ENCODE data around the gene IL10RB.
"Not testable (repeated sequence)": the region's sequence is repeated elsewhere in the genome, so short reads cannot be mapped to it uniquely, and the experiment has no call there.

Gene IL10RB

DNA sequence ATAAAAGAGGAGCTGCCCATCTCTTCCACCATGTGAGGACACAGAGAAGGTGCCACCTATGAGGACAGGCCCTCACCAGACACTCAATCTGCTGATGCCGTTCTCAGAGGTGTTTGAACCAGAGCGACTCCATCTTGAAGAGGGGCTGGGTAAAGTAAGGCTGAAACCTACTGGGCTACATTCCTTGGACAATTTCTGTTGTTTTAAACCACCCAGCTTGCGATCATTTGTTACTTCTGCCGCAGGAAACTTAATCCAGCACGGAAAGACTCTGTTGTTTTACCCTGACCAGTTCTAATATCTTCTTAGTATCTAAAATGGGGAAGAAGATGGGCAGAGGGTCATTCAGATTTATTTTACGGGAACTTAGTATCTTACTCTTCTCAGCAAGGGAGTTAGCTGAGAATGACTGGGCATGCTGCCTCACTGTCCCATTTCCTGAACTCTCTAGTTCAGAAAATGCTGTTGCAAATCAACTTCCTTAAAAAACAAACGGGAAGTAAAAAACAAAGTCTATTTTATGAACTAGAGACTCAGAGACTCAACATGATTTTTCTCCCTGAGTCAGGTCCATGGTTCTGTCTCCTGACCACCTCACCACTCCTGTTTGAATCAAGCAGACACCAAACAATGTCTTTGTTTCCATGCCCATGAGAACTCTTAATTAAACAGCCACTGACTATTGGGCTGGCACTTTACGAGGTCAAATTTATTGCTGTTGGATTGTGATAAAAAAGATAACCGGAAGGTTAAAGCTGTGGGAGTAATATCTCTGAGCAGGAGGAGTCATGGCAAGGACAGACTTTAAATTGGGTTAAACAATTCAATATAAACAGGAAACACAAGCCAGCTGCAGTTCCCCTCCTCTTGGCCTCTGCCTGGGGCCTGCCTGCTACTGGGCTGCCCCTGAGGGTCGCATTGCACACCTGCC, 34.8 kb downstream of the IL10RB start:
- DNase-seq (ENCODE audit: low read depth in 1 of 2, low spot score in 1 of 2) = no peak

DNA sequence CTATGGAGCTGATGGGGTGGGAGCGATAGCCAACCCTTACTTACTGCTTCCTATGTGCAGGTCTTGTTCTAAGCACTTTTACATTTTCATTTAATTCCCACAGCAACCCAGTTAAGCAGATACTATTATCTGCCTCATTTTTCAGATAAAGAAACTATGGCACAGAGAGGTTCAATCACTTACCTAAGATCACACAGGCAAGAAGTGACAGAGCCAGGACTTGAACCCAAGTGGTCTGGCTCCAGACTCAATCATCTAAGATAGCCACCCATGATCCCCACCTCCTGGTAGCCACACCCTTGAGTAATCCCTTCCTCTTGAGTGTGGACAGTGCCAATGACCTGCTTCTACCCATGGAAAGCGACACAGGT, 35.5 kb downstream of the IL10RB start:
- no peak for DNase-seq (ENCODE audit: low read depth in 1 of 2, low spot score in 1 of 2)

DNA sequence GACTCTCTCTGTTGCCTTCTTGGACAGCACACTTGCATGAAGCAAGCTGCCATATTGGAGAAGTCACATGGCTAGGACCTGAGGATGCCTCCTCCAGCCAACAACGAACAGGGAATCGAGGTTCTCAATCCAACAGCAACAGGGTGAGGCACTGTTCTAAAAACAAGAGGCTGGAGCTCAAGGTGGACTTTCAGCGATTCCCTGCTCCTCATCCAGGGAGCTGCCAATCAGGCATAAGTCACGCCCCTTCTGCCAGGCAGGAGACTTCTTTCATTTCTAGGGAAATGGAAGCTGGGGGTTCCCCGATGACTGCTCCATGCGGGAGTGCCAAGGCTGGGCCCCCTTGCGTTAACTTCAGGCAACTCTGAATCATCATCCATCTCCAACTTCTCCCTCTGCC, 35.9 kb downstream of the IL10RB start:
- DNase-seq (ENCODE audit: low read depth in 1 of 2, low spot score in 1 of 2) = no peak

DNA sequence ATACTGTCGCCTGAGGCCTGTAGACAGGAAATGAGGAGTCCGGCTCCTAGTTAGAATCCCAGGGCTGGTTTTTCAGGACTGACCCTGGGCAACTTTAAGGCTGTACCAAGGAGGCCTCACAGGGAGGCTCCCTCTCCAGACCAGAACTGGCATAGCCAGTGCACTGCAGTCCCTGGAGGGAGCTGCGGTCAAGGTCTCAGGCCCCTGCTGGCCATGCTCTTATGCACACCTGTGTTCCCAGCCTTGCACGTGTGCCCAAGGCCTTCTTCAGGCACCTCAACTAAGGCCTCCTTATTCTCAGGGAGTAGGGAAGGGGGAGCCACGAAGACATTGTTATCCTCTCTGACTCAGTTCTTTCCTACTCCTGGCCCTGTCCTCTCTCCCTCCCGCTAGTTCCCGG, 36.6 kb downstream of the IL10RB start:
- DNase-seq (ENCODE audit: low read depth in 1 of 2, low spot score in 1 of 2) = no peak

DNA sequence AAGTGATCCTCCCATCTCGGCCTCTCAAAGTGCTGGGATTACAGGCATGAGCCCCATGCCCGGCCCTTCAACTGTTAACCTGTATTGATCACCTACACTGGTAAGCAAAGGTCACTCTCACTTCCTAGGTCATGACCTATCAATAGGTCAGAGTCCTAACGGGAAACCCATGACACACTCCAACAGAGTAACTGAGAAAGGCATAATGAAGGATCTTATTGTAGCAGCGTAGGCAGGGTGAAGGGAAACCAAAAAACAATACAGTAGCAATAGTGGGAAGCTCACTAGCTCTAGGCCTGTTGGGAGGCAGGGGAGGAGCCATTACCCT, 39.1 kb downstream of the IL10RB start:
- DNase-seq (ENCODE audit: low read depth in 1 of 2, low spot score in 1 of 2) = no peak

DNA sequence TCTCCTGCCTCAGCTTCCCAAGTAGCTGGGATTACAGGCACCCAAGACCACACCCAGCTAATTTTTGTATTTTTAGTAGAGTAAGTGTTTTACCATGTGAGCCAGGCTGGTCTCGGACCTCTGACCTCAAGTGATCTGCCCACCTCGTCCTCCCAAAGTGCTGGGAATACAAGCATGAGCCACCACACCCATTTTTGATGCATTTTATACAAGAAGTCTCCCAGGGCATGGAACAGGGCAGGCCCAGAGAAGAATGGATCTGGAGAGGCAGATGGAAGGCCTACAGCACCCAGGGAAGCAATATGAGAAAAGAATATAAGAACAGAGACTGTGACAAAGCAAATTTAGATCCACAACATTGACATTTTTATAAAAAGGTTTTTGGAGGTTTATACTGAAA, 39.8 kb downstream of the IL10RB start:
- DNase-seq (ENCODE audit: low read depth in 1 of 2, low spot score in 1 of 2) = no peak

DNA sequence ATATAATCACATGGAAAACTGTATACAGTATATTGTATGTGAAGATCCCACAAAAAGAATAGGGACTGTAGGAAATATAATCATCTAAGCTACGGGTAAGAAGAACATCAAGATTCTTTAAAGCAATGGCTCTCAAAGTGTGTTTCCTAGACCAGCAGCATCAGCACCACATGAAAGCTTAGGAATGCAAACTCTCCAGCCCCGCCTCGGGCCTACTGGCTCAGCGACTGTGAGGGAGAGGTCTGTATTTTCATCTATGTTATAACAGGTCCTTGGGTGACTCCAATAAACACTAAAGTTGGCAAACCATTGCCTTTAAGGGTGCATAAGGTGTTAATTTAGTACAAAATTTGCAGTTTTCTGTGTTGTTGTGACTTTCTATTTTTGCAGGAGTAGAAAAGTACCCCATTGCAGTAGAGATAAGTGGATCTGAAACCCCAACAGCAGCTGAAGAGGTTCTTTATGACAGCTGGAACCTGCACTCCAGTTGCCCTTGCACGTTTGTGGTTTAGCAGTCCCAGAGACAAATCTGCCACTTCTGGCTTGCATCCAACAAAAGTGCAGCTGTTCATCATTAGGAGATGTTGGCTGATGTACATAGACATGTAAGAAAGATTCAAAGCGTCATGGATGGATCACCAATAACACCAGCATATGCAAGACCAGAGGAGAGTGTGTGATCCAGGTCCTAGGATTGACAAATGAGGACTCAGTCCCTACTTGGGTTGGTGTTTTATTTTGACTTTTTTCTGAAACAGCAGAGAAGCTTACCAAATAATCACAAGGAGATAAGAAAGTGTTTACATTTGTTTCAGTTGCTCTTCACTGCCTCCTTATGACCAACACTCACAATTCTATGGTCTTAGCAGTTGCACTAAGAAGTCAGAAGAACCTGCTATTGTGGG, 42.7 kb downstream of the IL10RB start:
- DNase-seq (ENCODE audit: low read depth in 1 of 2, low spot score in 1 of 2) = no peak

DNA sequence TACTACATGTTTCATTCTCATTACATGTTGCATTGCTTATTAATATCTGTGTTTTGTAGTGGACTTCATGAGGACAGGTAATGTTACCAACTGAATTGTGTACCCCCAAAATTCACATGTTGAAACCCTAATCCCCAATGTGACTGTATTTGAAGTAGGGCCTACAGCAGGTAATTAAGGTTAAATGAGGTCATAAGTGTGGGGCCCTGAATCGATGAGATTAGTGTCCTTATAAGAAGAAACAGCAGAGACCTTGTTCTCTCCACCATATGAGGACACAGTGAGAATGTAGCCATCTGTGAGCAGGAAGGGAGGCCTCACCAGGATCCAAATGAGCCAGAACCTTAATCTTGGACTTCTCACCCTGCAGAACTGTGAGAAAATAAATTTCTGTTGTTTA, 43.6 kb downstream of the IL10RB start:
- no peak for DNase-seq (ENCODE audit: low read depth in 1 of 2, low spot score in 1 of 2)

DNA sequence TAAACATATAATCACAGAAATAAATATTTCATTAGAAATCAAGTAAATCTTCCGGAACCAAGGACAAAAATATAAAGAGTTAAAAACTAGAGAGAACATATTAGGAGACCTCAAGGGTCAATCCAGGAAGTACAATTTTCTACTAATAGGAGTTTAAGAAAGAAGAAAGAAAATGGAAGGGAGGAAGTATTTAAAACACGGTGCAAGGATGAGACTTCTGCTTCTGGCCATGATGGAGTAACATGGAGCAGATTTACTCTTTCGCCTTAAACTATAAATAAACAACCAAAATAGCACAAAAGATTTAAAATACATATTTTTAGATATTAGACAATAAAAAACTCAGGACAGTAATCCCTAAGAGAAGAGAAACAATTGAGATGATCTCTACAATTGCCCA, 46.0 kb downstream of the IL10RB start:
- no peak for DNase-seq (ENCODE audit: low read depth in 1 of 2, low spot score in 1 of 2)

DNA sequence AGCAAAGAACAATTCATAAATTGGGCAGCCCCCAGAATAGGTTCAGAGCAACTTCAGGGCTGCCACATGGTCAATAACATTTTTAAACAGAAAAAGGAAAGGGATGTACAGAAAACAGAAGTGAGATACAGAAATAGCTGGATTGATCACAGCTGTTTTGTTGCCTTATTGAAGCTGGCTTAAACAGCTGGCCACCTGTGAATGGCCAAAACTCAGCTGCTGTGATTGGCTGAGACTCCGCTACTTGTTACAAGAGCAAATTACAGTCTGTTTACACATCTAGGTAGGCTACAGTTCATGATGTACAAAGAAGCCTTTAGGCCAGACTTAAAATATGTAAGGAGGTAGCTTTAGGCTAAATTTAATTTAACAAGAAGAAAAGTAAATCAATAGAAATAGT, 47.0 kb downstream of the IL10RB start:
- no peak for DNase-seq (ENCODE audit: low read depth in 1 of 2, low spot score in 1 of 2)

DNA sequence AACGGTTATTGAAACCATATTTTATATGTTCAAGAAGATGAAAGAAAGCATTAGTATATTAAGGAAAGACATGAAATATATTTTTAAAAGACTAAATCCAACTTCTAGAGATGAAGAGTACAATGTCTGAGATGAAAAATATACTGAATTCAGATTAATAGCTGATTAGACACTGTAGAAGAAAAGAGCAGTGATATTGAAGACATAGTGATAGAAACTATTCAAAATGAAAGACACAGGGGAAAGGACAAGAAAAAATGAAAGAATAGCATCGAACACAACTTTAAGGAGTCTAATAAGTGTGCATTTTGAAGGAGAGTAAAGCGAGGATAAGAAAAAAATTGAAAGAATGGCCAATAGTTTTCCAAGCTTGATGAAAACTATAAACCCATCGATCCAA, 47.4 kb downstream of the IL10RB start:
- DNase-seq (ENCODE audit: low read depth in 1 of 2, low spot score in 1 of 2) = no peak

DNA sequence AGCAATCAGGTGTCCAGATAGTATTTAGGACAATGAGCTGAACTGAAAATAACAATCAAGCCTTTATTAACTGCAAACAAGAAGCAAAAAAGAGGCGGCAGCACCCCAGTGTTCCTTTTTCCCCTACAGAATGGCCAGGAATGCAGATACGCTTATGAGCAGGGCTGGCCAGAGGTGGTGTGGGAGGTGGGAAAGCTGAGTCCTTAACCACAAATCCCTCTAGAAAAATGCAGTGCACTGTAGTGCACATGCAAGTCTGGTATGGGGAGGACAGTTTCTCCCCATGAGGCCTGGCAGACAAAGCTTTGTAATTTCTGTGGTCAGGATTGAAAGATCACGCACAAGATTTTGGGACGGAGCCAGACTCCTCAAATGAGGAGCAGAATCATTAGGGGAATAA, 47.9 kb downstream of the IL10RB start:
- no peak for DNase-seq (ENCODE audit: low read depth in 1 of 2, low spot score in 1 of 2)

DNA sequence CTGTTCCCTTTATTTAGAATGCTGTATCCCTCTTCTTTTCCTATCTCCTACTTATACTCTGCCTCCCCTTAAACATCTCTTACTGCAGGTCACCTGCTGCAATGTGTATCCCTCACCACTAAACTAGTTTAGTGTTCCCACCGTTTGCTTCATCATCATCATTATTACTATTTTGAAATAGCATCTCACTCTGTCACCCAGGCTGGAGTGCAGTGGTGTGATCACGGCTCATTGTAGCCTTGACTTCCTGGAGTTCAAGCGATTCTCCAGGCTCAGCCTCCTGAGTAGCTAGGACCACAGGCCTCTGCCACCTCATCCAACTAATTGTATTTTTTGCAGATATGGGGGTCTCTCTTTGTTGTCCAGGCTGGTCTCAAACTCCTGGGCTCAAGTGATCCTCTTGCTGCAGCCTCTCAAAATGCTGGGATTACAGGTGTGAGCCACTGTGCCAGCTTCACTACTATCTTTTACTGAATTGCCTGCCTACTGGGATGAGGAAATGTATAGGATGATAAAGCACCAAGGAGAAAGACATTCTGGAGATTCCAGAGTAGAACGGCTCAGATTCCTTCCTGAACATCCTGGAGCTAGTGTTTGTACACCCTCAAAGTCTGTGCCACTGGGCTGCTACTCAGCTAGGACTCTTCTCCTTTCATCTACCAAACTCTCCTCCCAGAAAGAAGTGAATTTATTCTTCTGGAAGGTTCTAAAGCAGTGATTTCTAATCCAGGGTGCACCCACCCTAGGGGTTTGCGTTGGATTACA, 50.0 kb downstream of the IL10RB start:
- no peak for DNase-seq (ENCODE audit: low read depth in 1 of 2, low spot score in 1 of 2)

DNA sequence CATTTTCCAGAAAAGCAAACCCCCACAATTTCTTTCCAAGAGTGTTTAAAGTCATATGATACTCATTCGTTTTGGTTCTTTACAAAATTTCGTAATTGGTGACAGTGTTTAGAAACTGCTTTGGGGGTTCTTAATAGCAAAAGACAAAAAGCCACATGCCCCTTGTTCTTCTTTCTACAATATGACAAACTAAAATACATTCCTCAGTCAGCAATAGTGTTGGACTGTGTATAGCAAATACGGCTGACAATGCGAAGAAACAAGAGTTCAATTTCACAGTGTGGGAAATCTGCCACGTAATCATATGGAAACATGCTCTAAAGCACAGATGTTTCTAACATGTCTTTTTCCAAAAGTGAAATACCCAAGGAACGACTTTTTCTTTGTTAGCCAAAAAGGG, 51.0 kb downstream of the IL10RB start:
- no peak for DNase-seq (ENCODE audit: low read depth in 1 of 2, low spot score in 1 of 2)

DNA sequence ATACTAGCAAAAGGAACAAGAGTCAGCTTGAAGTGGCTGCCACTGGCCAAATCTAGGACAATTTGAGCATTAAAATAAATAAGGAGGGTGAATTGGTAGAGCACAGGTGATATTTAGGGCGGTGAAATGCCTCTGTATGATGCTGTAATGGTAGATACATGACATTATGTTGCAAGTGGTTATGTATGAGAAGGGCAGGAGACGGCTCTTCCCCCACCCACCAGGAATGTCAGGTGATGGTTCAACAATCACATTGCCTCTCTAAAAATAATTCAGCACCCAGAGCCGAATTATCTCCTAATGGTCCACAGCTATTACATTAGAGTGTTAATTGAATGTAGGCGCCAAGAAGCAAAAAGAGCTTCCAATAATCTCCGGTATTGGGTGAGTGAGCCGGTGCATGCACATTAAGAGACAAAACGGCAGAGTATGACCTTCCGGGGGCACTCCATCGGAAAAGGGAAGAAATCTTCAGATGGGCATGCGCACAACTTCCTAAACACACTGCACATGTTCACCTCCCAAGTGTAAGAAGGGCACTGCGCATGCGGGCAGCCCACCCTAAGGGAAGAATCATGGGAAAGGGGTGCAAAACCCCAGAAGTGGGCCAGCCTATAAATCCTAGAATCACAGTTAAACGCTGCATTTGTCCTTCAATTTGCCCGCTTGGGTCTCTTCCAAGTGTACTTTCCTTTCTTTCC, 51.8 kb downstream of the IL10RB start:
- no peak for DNase-seq (ENCODE audit: low read depth in 1 of 2, low spot score in 1 of 2)

DNA sequence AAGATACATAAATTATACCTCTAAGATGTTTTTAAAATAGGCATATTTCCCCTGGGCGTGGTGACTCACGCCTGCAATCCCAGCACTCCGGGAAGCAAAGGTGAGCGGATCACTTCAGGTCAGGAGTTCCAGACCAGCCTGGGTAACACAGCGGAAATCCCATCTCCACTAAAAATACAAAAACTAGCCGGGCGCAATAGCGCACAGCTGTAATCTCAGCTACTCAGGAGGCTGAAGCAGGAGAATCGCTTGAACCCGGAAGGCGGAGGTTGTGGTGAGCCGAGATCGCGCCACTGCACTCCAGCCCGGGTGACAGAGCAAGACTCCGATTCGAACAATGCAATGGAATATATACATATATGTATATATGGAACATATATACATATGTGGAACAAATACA, 54.8 kb downstream of the IL10RB start:
- not testable (repeated sequence) for DNase-seq (ENCODE audit: low read depth in 1 of 2, low spot score in 1 of 2)

DNA sequence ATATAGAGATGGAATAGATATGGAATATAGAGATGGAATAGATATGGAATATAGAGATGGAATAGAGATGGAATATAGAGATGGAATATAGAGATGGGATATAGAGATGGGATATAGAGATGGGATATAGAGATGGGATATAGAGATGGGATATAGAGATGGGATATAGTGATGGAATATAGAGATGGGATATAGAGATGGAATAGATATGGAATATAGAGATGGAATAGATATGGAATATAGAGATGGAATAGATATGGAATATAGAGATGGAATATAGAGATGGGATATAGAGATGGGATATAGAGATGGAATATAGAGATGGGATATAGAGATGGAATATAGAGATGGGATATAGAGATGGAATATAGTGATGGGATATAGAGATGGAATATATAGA, 57.4 kb downstream of the IL10RB start:
- DNase-seq (ENCODE audit: low read depth in 1 of 2, low spot score in 1 of 2) = not testable (repeated sequence)

DNA sequence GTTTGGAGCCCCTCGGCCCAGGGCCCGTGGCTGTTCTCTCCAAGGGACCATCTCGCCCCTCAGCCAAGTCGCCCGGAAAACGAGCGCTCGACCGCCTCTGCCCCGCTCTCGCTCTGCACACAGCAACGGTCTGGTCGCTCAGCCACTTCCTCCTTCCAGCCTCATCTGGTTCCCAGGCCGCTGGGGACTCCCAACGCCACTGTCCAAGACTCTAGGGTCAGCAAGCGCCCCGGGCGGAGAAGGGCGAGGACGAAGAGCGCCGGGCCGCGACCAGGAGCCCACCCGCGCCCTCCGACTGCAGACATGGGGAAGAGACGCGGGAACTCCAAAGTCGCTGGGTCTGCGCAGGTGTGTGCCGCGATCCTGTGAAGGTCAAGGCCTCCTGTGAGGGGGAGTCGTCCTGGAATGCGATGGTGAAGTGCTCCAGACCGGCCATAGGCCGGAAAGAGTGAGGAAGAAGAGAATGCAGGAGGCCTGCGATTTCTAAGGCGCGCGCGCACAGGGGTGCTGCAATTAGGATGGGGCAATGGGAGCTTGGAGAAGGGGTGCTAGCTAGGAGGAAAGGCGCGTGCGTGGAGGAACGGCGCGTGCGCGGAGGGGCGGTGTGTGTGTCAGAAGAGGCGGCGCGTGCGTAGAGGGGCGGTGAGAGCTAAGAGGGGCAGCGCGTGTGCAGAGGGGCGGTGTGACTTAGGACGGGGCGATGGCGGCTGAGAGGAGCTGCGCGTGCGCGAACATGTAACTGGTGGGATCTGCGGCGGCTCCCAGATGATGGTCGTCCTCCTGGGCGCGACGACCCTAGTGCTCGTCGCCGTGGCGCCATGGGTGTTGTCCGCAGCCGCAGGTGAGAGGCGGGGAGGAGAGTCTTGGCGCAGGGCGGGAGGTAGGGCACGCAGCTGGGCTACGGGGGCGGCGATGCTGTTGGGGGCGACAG, 58.4 kb downstream of the IL10RB start, which contains the start of gene IFNAR1:
TSS of gene IFNAR1 (plus strand) at position 680 of the 931 bp plus-strand sequence. CDS start at position 766, 86 bp downstream.
- peak; percentile 99 for DNase-seq (ENCODE audit: low read depth in 1 of 2, low spot score in 1 of 2)

DNA sequence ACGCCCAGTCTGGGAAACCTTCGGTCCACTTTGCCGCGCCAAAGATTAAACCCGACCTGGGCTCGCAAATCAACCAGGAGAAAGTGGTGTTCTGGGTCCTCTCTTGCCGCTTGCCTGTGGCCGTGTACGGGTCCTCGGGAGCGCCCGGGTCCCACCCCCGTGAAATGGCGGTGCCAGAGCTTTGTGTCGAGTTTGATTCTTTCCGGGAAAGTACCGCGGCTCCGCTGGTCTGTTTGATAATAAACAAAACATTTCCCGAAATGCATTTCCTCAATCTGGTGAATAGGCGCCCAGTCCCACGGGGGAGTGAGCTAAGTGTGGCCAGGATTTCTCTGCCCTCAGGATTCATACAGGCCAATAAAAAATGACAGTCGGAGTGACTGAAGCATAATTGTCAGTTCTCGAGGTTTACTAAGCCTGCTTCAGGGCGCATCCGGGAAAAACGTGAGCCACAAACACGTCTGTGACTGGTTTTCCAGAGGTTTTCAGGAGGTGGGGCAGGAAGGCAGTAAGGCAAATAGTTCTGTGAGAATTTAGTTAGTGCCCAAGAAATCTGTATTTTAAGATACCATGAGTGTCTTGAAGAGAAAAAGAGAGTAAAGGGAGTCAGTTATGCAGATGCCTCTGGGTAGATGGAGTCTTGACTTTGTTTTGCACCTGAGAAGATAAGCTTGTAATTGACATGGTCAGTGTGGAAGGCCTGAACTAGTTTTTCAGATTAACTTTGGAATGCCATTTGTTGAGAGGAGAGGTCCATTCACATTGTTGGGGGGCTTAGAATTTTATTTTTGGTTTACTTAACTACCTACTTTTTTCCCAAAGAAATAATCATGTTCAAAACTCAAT, 59.3 kb downstream of the IL10RB start:
- peak; percentile 38 to 53 for DNase-seq (ENCODE audit: low read depth in 1 of 2, low spot score in 1 of 2)
